GM18907 (cell line): ENCODE results near the gene ABCC8.

Experiments used
- ATAC-seq: cut with Tn5 transposase; IDR thresholded peaks from one replicate; pipeline ENCODE4 v1.9.1; 2021; ENCODE audit warnings: mild to moderate bottlenecking, moderate library complexity; ENCODE audit not compliant: unreplicated experiment

Gene ABCC8

GRCh38 chr11:17506314-17506713, 29.7 kb upstream of the ABCC8 start:
- ATAC-seq: no peak

- no peak for ATAC-seq
These were observed 28.5 kb upstream of the ABCC8 start for GRCh38 chr11:17505146-17505545.

GRCh38 chr11:17504330-17505107, 27.9 kb upstream of the ABCC8 start:
- peak; percentile 63 for ATAC-seq

DNA sequence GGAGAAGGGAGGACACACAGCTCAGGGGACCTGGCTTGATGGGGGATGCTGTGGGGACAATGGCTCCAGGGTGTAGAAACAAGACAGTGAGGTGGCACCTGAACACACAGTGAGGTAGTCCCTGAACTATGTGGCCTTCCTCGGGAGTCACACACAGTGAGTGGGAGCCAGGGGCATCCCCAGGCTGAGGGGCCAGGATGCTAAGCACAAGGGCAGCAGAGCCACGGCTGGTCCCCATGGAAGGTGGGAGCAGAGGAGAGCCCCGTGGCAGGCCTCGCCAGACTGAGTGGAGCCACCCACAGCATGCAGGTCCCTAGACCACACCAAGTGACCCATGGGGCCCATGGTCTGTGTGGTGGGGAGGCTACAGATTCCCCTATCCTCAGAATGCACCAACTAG, 26.0 kb upstream of the ABCC8 start:
- ATAC-seq: no peak

- ATAC-seq: no peak
These were observed 24.0 kb upstream of the ABCC8 start for GRCh38 chr11:17500673-17501072.

DNA sequence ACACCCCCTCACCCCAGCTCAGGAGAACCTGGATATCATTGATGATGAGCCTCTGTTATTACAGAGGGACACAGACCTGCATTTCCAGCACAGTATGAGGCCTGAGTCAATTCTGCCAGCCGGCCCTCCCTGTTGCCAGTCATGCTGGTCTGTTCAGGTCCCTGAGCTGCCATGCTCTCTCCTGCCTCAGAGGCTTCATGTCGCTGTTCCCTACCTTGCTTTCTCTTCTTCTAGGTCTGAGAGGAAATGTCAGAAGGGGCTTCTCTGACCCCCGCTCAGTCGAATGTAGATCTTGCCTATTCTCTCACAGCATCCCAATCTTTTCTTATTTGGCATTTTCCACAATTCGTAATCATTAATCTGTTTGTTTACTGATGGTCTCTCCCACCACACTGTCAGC, 21.8 kb upstream of the ABCC8 start:
- no peak for ATAC-seq

DNA sequence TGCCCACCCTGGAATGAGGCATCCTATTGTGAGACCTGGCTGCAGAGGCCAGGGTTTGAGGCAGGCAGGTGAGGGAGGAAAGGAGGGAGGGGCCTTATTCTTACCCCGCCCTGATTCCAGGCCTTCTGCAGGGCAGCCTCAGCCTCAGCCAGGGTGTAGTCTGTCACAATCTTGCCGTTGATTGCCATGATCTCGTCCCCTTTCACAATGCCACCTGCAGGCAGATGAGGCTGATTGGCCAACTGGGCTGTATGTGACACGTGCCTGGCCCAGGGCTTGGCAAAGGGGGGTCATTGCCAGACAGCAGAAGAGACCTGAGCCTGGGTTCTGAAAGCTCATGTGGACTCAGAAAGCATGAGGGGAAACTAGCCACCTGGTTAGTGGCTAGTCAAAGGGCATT, 21.4 kb upstream of the ABCC8 start:
- no peak for ATAC-seq

DNA sequence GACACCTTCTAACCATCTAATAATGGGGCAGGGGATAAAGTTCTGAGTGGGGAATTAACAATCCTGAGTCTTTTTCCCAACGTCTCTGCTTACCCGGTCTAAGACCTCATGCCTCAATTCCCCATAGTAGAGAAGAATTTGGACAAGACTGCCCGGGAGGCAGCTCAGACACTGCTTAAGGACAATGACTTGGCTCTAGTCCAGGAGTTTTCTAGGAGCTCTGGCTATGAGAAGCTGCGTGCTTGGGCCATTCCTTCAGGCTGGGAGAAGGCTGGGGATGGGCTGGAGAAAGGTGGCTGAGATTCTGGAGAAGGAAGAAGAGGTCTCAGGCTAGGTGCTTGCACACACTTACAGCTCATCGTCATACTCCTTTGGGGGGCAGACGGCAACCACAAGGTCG, 19.8 kb upstream of the ABCC8 start:
- ATAC-seq: no peak

GRCh38 chr11:17494019-17494418, 17.4 kb upstream of the ABCC8 start:
- ATAC-seq: no peak

GRCh38 chr11:17490938-17491337, 14.3 kb upstream of the ABCC8 start:
- ATAC-seq: no peak

GRCh38 chr11:17490232-17490631, 13.6 kb upstream of the ABCC8 start:
- no peak for ATAC-seq

DNA sequence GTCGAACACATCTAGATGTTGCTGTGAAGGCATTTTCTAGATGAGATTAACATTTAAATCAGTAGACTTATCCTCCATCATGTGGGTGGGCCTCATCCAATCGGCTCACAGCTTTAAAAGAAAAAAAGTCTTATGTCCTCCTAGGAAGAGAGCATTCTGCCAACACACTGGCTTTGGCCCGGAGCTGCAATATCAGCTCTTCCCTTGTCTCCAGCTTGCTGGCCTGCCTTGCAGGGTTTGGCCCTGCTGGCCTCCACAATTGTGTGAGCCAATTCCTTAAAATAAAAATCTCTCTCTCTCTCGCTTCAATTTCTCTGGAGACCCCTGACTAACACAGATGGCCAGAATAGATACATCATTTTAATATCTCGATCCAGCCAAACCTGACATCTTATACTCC, 13.1 kb upstream of the ABCC8 start:
- no peak for ATAC-seq

DNA sequence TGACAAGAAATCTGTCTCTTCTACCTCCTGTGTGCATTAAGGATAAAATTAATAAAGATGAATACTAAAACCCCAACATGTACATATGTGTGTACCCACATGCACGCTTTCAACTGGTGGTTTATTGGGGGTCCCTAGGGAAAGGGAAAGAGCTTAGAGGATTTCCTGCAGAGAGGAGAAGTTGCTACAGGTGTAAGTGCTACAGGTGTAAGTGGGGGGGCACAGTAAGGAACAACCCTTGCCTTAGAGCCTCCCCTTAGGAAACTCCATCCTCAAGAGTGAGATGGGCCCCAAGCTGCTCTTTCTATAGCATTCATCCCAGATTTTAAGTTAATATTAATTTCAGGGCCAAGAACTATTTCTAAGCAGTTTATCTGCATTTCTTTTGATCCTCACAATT, 11.9 kb upstream of the ABCC8 start:
- no peak for ATAC-seq

DNA sequence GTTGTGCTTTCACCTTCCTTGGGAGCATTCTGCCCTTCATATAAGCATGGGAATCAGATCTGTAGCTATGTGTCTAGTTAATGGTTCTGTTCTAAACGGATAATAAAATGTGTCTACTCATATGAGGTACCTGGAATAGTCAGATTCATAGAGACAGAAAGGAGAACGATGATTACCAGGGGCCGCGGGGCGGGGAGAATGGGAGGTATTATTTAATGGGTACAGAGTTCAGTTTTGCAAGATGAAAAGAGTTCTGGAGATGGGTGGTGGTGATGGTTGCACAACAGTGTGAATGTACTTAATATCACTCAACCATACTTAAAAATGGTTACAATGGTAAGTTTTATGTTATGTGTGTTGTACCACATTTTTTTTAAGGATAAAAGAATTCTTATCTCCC, 10.0 kb upstream of the ABCC8 start:
- no peak for ATAC-seq

- no peak for ATAC-seq
These were observed 6.9 kb upstream of the ABCC8 start for GRCh38 chr11:17483505-17483904.

GRCh38 chr11:17481905-17482304, 5.3 kb upstream of the ABCC8 start:
- no peak for ATAC-seq

GRCh38 chr11:17479284-17480214, 2.9 kb upstream of the ABCC8 start:
- no peak for ATAC-seq

DNA sequence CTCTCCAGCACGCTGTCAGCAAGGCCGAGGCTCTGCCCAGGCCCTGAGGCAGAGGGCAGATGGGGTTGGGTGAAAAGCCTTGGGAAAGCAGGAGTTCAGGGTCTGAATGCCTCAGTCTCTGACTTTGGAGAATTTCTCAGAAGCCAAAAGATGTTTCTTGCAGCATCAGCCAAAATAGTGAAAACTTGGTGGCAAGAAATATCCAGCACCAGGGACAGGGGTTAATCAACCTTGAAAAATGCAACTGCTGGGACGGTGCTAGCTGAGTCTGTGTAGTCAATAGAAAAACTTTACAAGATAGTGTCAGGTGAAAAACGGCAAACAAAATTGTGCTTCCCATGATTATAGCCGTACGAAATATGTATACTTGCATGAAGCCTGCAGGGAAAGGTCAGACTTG, 1.4 kb upstream of the ABCC8 start:
- ATAC-seq: no peak

DNA sequence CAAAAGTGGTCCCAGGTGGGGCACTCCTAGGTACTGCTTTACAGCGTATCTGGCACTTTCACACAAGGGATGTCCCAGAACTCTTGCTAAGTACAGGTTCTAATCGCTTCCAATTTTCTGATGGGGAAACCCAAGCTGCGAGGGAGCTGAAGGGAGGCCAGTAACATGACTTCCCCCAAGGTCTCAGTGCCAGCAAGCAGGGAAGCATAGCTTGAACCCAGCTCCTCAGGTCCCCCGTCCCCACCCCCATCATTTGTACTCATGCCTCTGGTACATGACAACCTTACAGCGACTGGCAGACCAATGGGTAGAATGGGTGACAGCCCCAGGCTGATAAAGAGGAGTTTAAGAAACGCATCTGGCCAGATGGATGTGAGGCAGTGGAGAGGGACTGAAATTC, 716 bp upstream of the ABCC8 start:
- no peak for ATAC-seq

GRCh38 chr11:17477084-17477333, 364 bp upstream of the ABCC8 start:
- no peak for ATAC-seq

DNA sequence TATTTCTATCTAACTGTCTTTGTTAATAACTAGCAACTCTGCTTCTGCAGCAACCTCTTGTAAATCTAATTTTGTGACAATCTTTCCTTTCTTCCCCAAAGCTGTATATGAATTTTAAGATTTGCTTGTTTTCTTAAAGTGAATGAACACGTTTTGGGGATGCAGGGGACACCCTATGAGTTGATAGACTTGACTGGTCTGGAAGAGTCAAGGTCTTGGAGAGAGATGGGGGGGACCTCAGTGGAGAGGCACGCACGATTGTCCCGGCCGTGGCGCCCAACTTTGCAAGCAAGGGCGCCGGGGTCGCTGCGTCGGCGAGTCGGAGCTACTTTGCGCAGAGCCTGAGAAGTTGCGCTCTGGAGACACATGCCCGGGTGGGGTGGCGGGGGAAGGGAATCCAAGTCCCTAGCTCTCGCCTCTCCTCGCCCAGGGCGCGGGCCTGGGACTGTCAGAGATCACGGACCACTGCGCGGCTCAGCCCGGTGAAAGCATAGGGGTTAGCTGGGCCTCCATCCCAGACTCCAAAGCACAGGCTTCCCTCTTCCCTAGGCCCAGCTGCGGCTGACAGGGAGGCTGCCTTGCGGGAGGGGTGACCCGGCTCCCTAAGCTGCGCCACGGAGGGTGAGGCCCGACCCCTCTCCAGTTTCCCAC, 854 bp downstream of the ABCC8 start:
- ATAC-seq: no peak
